Testis (tissue), 3 donors: Measurements from ENCODE around the gene FNDC8. TPM values are rescaled to one million over a fixed set of nuclear protein-coding genes. Genes with fewer than 3 reads are reported as not detected.

Source experiments
- DNase-seq: peaks from one replicate; pipeline ENCODE4 v3.0.0-alpha.2; 2019
- H3K27ac ChIP-seq, 2 donors: fragments of 200-600 bp; sonication (generic); one replicate each; pipeline ENCODE4 v1.5.1; 2019
- H3K27me3 ChIP-seq: fragments of 200-600 bp; sonication (generic); one replicate; pipeline ENCODE4 v1.5.1; 2019
- H3K36me3 ChIP-seq: fragments of 200-600 bp; sonication (generic); one replicate; pipeline ENCODE4 v1.5.1; 2017; ENCODE audit warnings: low read depth; ENCODE audit errors: missing control alignments
- H3K4me1 ChIP-seq: fragments of 200-600 bp; sonication (generic); one replicate; pipeline ENCODE4 v1.5.1; 2019
- H3K4me3 ChIP-seq, 2 donors: fragments of 200-600 bp; sonication (generic); one replicate each; pipeline ENCODE4 v1.5.1; 2017 to 2019
- H3K9me3 ChIP-seq: fragments of 200-600 bp; sonication (generic); one replicate; pipeline ENCODE4 v1.5.1; 2017
- CTCF ChIP-seq, 3 experiments: fragments of 450-650 bp in 2 of 3; fragments of 200-600 bp in 1 of 3; sonication (generic) in 1 of 3; IDR thresholded peaks; one replicate each; pipeline ENCODE4 v1.5.1; 2016 to 2019; ENCODE audit warnings: antibody characterized with exemption in 3 of 3, mild to moderate bottlenecking in 2 of 3, moderate library complexity in 1 of 3
- POLR2A ChIP-seq: fragments of 450-650 bp; IDR thresholded peaks from one replicate; pipeline ENCODE4 v1.6.1; 2017; ENCODE audit warnings: antibody characterized with exemption, mild to moderate bottlenecking, moderate library complexity
- WGBS, 2 donors: methylation state at CpG; one replicate each; pipeline ENCODE4 v1.1.5; 2018; 5-methylcytosine and 5-hydroxymethylcytosine counted together
- intact Hi-C: fragments of 100-400 bp; cut with DNase I; formaldehyde crosslinking; loops from one replicate; pipeline ENCODE4 v1.15.1; 2023; ENCODE audit warnings: low total_unique reads
- polyA plus RNA-seq: library from polyadenylated mRNA; stranded (reverse); fragments of 350-450 nt; fragmentation: Illumina TruSeq; extraction: RNeasy Lipid Tissue Mini Kit (QIAGEN cat#74804); gene quantifications from one replicate; pipeline ENCODE4 v1.2.3, GENCODE V29; 2014; ENCODE audit warnings: low read depth, low replicate concordance; ENCODE audit not compliant: insufficient read depth
- total RNA-seq, 2 donors: library from RNA; depleted of rRNA; stranded (reverse); fragments of >200 nt; gene quantifications; one replicate each; pipeline ENCODE4 v1.2.3, GENCODE V29; 2016

Gene FNDC8
- total and polyA plus RNA-seq, 3 donors from 2014 or later: 39.0 to 138 (median 120) TPM

GRCh38 chr17:35138218-35138617, 16.8 kb downstream of the FNDC8 start:
- TF ChIP-seq POLR2A (no peak), CTCF (IDR thresholded peaks at IDR 0.05) (no peak)
- Histone ChIP-seq H3K4me1 (peaks cover 4% of the 10 kb centered on the region), H3K4me3 (no peak overlapping the region), H3K36me3 (no peaks in the 10 kb centered on the region), H3K27me3 (no peaks in the 10 kb centered on the region), H3K9me3 (no peaks in the 10 kb centered on the region), H3K27ac (no peak overlapping the region)
- DNase-seq: no peak
- 90% methylated on average over 6 of the region's 6 CpGs for WGBS, 2 donors
- intact Hi-C loops: no loop called here

- WGBS, 2 donors: 0% methylated on average over 23 to 64 of the region's 65 CpGs
- peak; percentile 90 for DNase-seq
- peak within 1 kb of the TSS; percentile 75 to 77 for H3K4me3 ChIP-seq
- no peaks in the 10 kb centered on the region for H3K36me3 ChIP-seq
- no peaks in the 10 kb centered on the region for H3K9me3 ChIP-seq
- intact Hi-C loops: no loop called here
- no peak within 1 kb of the TSS for H3K27ac ChIP-seq
- TF ChIP-seq POLR2A (no peak), CTCF (IDR thresholded peaks at IDR 0.05) (peak; percentile 75 to 93 (median 91))
- no peaks in the 10 kb centered on the region for H3K27me3 ChIP-seq
- H3K4me1 ChIP-seq: peaks cover 4% of the 10 kb centered on the region
These were observed 20.5 kb downstream of the FNDC8 start, which contains the start of gene NLE1 for GRCh38 chr17:35141681-35142466. TSS of gene NLE1 (minus strand) at chr17:35142303. CDS start at chr17:35142275, 28 bp downstream.

GRCh38 chr17:35142467-35142796, 21.0 kb downstream of the FNDC8 start:
- intact Hi-C loops: no loop called here
- 35 to 52% methylated on average over 8 of the region's 8 CpGs for WGBS, 2 donors

GRCh38 chr17:35144840-35145239, 23.4 kb downstream of the FNDC8 start:
- intact Hi-C loops: no loop called here
- WGBS, 2 donors: 81 to 91% methylated on average over 4 of the region's 4 CpGs
- no peak overlapping the region for H3K27ac ChIP-seq
- TF ChIP-seq POLR2A (no peak), CTCF (IDR thresholded peaks at IDR 0.05) (no peak)
- H3K36me3 ChIP-seq: no peaks in the 10 kb centered on the region
- H3K27me3 ChIP-seq: no peaks in the 10 kb centered on the region
- no peak overlapping the region for H3K4me3 ChIP-seq
- no peaks in the 10 kb centered on the region for H3K9me3 ChIP-seq
- no peak for DNase-seq
- peaks cover 4% of the 10 kb centered on the region for H3K4me1 ChIP-seq

More at GRCh38 chr17:35142467-35142796, 21.0 kb downstream of the FNDC8 start:
- no peak for DNase-seq
- no peak for TF ChIP-seq POLR2A
- no peak for TF ChIP-seq CTCF (IDR thresholded peaks at IDR 0.05)
- peaks cover 4% of the 10 kb centered on the region for H3K4me1 ChIP-seq
- peak overlapping the region; percentile 75 to 77 for H3K4me3 ChIP-seq
- H3K9me3 ChIP-seq: no peaks in the 10 kb centered on the region
- H3K36me3 ChIP-seq: no peaks in the 10 kb centered on the region
- H3K27ac ChIP-seq: no peak overlapping the region
- no peaks in the 10 kb centered on the region for H3K27me3 ChIP-seq
